GM19035 (cell line): Measurements from ENCODE around the gene ZNF384.

Source experiments
- ATAC-seq: cut with Tn5 transposase; IDR thresholded peaks from one replicate; pipeline ENCODE4 v1.9.1; 2021; ENCODE audit not compliant: unreplicated experiment

The ZNF384 gene

GRCh38 chr12:6699259-6699988, 10.2 kb upstream of the ZNF384 start:
- ATAC-seq = no peak

- ATAC-seq = no peak
These were observed 9.3 kb upstream of the ZNF384 start for GRCh38 chr12:6698352-6699046.

- no peak for ATAC-seq
These were observed 8.6 kb upstream of the ZNF384 start for GRCh38 chr12:6697584-6698351.

GRCh38 chr12:6696690-6697583, 7.8 kb upstream of the ZNF384 start:
- no peak for ATAC-seq

GRCh38 chr12:6695313-6696045, 6.3 kb upstream of the ZNF384 start:
- no peak for ATAC-seq

- no peak for ATAC-seq
These were observed 5.5 kb upstream of the ZNF384 start for GRCh38 chr12:6694701-6695100.

- ATAC-seq = no peak
These were observed 4.7 kb upstream of the ZNF384 start for GRCh38 chr12:6693832-6694355.

GRCh38 chr12:6692888-6693287, 3.7 kb upstream of the ZNF384 start:
- no peak for ATAC-seq

GRCh38 chr12:6691473-6691872, 2.3 kb upstream of the ZNF384 start:
- ATAC-seq = no peak

- no peak for ATAC-seq
These were observed 604 bp downstream of the ZNF384 start for GRCh38 chr12:6688543-6688998.

GRCh38 chr12:6685814-6686213, 3.4 kb downstream of the ZNF384 start:
- ATAC-seq = no peak

- ATAC-seq = no peak
These were observed 4.6 kb downstream of the ZNF384 start for GRCh38 chr12:6684609-6685008.

- no peak for ATAC-seq
These were observed 12.2 kb downstream of the ZNF384 start for GRCh38 chr12:6676962-6677361.

- ATAC-seq = no peak
These were observed 17.0 kb downstream of the ZNF384 start for GRCh38 chr12:6672143-6672542.

GRCh38 chr12:6667559-6668210, 21.5 kb downstream of the ZNF384 start:
- ATAC-seq = no peak

- ATAC-seq = no peak
These were observed 23.0 kb downstream of the ZNF384 start for GRCh38 chr12:6666211-6666610.

GRCh38 chr12:6664902-6665301, 24.3 kb downstream of the ZNF384 start:
- ATAC-seq = no peak

- peak; percentile 99 for ATAC-seq
These were observed 26.1 kb downstream of the ZNF384 start, which contains the start of gene ING4 for GRCh38 chr12:6662906-6663742. ING4 (minus strand) TSS chr12:6663119; CDS start chr12:6663101, 18 bp downstream.

- no peak for ATAC-seq
These were observed 26.6 kb downstream of the ZNF384 start for GRCh38 chr12:6662602-6662905.
